ENCODE measurements around the gene SRRM4. TPM values are rescaled to one million over a fixed set of nuclear protein-coding genes. Genes with fewer than 3 reads are reported as not detected.

The SRRM4 gene
- total and polyA plus RNA-seq, 10 of the 15 experiments (the other 5 are each of a cell fraction or from before 2014, with no cell fraction given), result under 0.01 to 0.01 TPM; not detected in 8

DNA sequence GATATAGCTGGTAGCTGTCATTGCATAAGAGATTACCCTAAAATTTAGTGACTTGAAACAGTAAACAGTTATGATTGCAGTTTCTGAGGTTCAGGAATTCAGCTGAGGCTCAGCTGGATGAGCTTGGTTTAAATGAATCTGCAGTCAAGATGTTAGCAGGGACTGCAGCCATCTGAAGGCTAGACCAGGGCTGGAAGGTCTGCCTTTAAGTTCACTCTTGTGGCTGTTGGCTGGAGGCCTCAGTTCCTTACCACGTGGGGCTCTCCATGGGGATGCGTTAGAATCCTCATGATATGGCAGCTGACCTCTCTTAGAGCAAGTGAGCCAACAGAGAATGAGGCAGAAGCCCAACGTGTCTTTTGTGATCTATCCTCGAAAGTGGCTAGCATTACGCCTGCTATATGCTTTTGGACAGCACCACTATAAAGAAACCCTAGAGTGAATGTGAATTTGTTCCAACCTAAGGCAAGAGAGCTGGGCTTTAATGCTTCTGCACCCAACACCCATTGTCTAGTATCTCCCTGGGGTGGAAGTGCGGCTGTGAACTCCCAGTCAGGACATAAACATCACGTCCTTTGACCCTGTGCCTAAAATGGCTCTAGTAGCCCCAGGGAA, 223.4 kb downstream of the SRRM4 start:
- RAD21 ChIA-PET (ENCODE audit: unreplicated experiment), result no interaction called here
- CTCF ChIA-PET, result no interaction called here
- intact Hi-C loops (cut with micrococcal nuclease; ENCODE audit: unreplicated experiment), result no loop called here

More for the DNA sequence above, 223.4 kb downstream of the SRRM4 start:
- no TSS peak for BruUV-seq (replicated peaks)
- no peak for TF ChIP-seq SMAD1 (IDR thresholded peaks at IDR 0.05; ENCODE audit: low read depth, partially characterized antibody)
- no peak for TF ChIP-seq MLLT1 (IDR thresholded peaks at IDR 0.05)
- no peak for TF ChIP-seq KDM1A (IDR thresholded peaks at IDR 0.05; ENCODE audit: borderline replicate concordance)
- TF ChIP-seq RBBP5 (conservative IDR thresholded peaks at IDR 0.05), result no peak
- no peak for TF ChIP-seq CBX3 (IDR thresholded peaks at IDR 0.05; ENCODE audit: borderline replicate concordance, low read depth)
- no peak for TF ChIP-seq PML (IDR thresholded peaks at IDR 0.05; ENCODE audit: low read length)
- TF ChIP-seq NFXL1 (IDR thresholded peaks at IDR 0.05; ENCODE audit: borderline replicate concordance), result no peak
- no peak for TF ChIP-seq RAD21 (IDR thresholded peaks at IDR 0.05; ENCODE audit: insufficient read depth, low read depth, low read length)
- TF ChIP-seq CHD2 (IDR thresholded peaks at IDR 0.05; ENCODE audit: borderline replicate concordance, low read depth, low read length), result no peak
- TF ChIP-seq, protein P1, sequence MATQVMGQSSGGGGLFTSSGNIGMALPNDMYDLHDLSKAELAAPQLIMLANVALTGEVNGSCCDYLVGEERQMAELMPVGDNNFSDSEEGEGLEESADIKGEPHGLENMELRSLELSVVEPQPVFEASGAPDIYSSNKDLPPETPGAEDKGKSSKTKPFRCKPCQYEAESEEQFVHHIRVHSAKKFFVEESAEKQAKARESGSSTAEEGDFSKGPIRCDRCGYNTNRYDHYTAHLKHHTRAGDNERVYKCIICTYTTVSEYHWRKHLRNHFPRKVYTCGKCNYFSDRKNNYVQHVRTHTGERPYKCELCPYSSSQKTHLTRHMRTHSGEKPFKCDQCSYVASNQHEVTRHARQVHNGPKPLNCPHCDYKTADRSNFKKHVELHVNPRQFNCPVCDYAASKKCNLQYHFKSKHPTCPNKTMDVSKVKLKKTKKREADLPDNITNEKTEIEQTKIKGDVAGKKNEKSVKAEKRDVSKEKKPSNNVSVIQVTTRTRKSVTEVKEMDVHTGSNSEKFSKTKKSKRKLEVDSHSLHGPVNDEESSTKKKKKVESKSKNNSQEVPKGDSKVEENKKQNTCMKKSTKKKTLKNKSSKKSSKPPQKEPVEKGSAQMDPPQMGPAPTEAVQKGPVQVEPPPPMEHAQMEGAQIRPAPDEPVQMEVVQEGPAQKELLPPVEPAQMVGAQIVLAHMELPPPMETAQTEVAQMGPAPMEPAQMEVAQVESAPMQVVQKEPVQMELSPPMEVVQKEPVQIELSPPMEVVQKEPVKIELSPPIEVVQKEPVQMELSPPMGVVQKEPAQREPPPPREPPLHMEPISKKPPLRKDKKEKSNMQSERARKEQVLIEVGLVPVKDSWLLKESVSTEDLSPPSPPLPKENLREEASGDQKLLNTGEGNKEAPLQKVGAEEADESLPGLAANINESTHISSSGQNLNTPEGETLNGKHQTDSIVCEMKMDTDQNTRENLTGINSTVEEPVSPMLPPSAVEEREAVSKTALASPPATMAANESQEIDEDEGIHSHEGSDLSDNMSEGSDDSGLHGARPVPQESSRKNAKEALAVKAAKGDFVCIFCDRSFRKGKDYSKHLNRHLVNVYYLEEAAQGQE (IDR thresholded peaks at IDR 0.05; ENCODE audit: low read depth, low read length), result no peak
- Histone ChIP-seq H2AFZ (ENCODE audit: control insufficient read depth, low read depth, low read length) (no peak overlapping the region), H3K9me3 (replicated peaks; ENCODE audit: control insufficient read depth, insufficient read depth, low read length) (no peaks in the 10 kb centered on the region), H4K20me1 (ENCODE audit: control insufficient read depth, insufficient read depth) (no peaks in the 10 kb centered on the region), H3K36me3 (ENCODE audit: control insufficient read depth in 2 of 2, insufficient read depth in 2 of 2, low read length in 1 of 2) (no peaks in the 10 kb centered on the region), H3K4me1 (ENCODE audit: control insufficient read depth, insufficient read depth, low read length) (no peaks in the 10 kb centered on the region), H3K27ac (ENCODE audit: control insufficient read depth, insufficient read depth) (no peak overlapping the region), H3K9ac (ENCODE audit: control insufficient read depth, insufficient read depth, low read length) (no peak overlapping the region), H3K27me3 (replicated peaks in 1 of 2; ENCODE audit: control insufficient read depth in 2 of 2, insufficient read depth in 2 of 2, low read length in 1 of 2) (no peaks in the 10 kb centered on the region), H3K4me2 (ENCODE audit: control insufficient read depth, insufficient read depth) (no peak overlapping the region), H3K79me2 (ENCODE audit: control insufficient read depth, insufficient read depth, low read length) (no peaks in the 10 kb centered on the region), H3K4me3 (no peak overlapping the region)
- no peak for ATAC-seq
- DNase-seq (ENCODE audit: low read depth, low spot score), result no peak
- SMC1A ChIA-PET (ENCODE audit: uncharacterized antibody, unreplicated experiment), result no interaction called here
- POLR2A ChIA-PET, result no interaction called here
- WGBS (ENCODE audit: insufficient coverage, insufficient replicate concordance, low lambda C conversion rate, missing lambda C conversion rate), result 7% methylated on average over 7 of the region's 7 CpGs
- in situ Hi-C loops (cut with MboI), result no loop called here
- no peak for FAIRE-seq
